ENCODE measurements around the gene CYP24A1.

The CYP24A1 gene

DNA sequence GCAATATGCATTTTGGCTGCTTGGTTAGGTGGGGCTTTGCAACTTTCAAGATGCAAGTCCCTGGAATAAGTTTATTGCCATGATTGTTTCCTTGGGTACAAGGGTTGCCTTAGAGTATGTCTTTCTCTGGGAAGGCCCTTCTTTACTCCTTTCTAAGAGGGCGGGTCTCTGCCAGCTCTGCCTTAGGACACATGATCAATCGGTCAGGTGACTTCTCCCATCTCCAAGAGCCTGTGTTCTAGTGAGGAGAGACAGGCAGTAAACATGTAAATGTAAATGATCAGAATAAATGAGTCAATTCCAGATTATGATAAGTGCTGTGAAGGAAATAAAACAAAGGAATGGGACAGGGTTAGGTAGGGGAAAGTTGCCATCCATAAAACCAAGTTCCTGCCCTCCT lies 60.2 kb downstream of the CYP24A1 start:
- H3K27ac ChIP-seq (ENCODE audit: insufficient read depth, low read depth, low read length, poor library complexity, severe bottlenecking), result no peak overlapping the region
- WGBS, 2 experiments, result 95 to 96% methylated on average over 2 of the region's 2 CpGs
- no peaks in the 10 kb centered on the region for H3K4me1 ChIP-seq (ENCODE audit: control insufficient read depth, insufficient read depth, low read length)
- H3K36me3 ChIP-seq (ENCODE audit: control insufficient read depth, insufficient read depth, low read length), result no peaks in the 10 kb centered on the region
- no peaks in the 10 kb centered on the region for H3K9me3 ChIP-seq (ENCODE audit: control insufficient read depth, low read length)
- no peak overlapping the region for H3K4me3 ChIP-seq (ENCODE audit: insufficient read depth, low read depth, low read length)
- no peaks in the 10 kb centered on the region for H3K27me3 ChIP-seq (ENCODE audit: control insufficient read depth, insufficient read depth, low read length, poor library complexity, severe bottlenecking)

- no peak overlapping the region for H3K27ac ChIP-seq (ENCODE audit: insufficient read depth, low read depth, low read length, poor library complexity, severe bottlenecking)
Measured at GRCh38 chr20:54112221-54112884, 61.4 kb downstream of the CYP24A1 start.

DNA sequence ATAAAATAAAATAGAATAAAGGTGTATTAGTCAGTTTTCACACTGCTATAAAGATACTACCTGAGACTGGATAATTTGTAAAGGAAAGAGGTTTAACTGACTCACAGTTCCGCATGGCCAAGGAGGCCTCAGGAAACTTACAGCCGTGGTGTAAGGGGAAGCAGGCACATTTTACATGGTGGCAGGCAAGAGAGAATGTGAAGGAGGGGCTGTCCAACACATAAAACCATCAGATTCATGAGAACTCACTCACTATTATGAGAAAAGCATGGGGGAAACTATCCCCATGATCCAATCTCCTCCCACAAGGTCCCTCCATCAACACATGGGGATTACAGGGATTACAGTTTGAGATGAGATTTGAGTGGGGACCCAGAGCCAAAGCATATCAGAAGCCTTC lies 62.3 kb downstream of the CYP24A1 start:
- H3K27me3 ChIP-seq (ENCODE audit: control insufficient read depth, insufficient read depth, low read length, poor library complexity, severe bottlenecking), result no peaks in the 10 kb centered on the region
- no peak overlapping the region for H3K27ac ChIP-seq (ENCODE audit: insufficient read depth, low read depth, low read length, poor library complexity, severe bottlenecking)
- no peaks in the 10 kb centered on the region for H3K9me3 ChIP-seq (ENCODE audit: control insufficient read depth, low read length)
- H3K36me3 ChIP-seq (ENCODE audit: control insufficient read depth, insufficient read depth, low read length), result no peaks in the 10 kb centered on the region
- H3K4me3 ChIP-seq (ENCODE audit: insufficient read depth, low read depth, low read length), result no peak overlapping the region
- 85 to 93% methylated on average over 2 of the region's 2 CpGs for WGBS, 2 experiments
- no peaks in the 10 kb centered on the region for H3K4me1 ChIP-seq (ENCODE audit: control insufficient read depth, insufficient read depth, low read length)

More at GRCh38 chr20:54112221-54112884, 61.4 kb downstream of the CYP24A1 start:
- no peak overlapping the region for H3K4me3 ChIP-seq (ENCODE audit: insufficient read depth, low read depth, low read length)
- no peaks in the 10 kb centered on the region for H3K4me1 ChIP-seq (ENCODE audit: control insufficient read depth, insufficient read depth, low read length)
- no peaks in the 10 kb centered on the region for H3K36me3 ChIP-seq (ENCODE audit: control insufficient read depth, insufficient read depth, low read length)
- no peaks in the 10 kb centered on the region for H3K27me3 ChIP-seq (ENCODE audit: control insufficient read depth, insufficient read depth, low read length, poor library complexity, severe bottlenecking)
- 79 to 82% methylated on average over 4 of the region's 4 CpGs for WGBS, 2 experiments
- H3K9me3 ChIP-seq (ENCODE audit: control insufficient read depth, low read length), result no peaks in the 10 kb centered on the region

- no peak overlapping the region for H3K4me3 ChIP-seq (ENCODE audit: insufficient read depth, low read depth, low read length)
- H3K4me1 ChIP-seq (ENCODE audit: control insufficient read depth, insufficient read depth, low read length), result no peaks in the 10 kb centered on the region
- H3K27ac ChIP-seq (ENCODE audit: insufficient read depth, low read depth, low read length, poor library complexity, severe bottlenecking), result no peak overlapping the region
- H3K36me3 ChIP-seq (ENCODE audit: control insufficient read depth, insufficient read depth, low read length), result no peaks in the 10 kb centered on the region
- no peaks in the 10 kb centered on the region for H3K27me3 ChIP-seq (ENCODE audit: control insufficient read depth, insufficient read depth, low read length, poor library complexity, severe bottlenecking)
- WGBS, 2 experiments, result 85 to 92% methylated on average over 3 of the region's 3 CpGs
- H3K9me3 ChIP-seq (ENCODE audit: control insufficient read depth, low read length), result no peaks in the 10 kb centered on the region
Measured at GRCh38 chr20:54110457-54110856, 63.3 kb downstream of the CYP24A1 start.

DNA sequence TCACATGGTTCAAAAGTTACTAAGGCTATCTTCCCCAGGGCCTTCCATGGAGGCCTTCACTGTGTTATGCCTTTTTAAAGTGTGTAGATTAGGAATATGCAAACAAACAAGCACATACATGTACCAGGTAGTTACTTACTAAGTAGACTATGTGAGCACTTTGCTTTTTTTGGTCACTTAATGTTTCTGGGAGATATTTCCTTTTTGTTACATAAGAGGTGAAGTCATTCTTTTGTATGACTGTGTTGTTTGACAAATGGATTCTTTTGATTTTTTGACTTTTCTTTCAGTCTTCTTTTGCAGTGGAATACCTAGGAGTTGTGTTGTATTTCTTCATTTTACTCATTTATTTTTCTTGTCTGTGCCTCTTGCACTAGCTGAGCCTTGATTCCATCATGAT lies 63.7 kb downstream of the CYP24A1 start:
- no peak overlapping the region for H3K4me3 ChIP-seq (ENCODE audit: insufficient read depth, low read depth, low read length)
- no peaks in the 10 kb centered on the region for H3K9me3 ChIP-seq (ENCODE audit: control insufficient read depth, low read length)
- no peaks in the 10 kb centered on the region for H3K36me3 ChIP-seq (ENCODE audit: control insufficient read depth, insufficient read depth, low read length)
- H3K4me1 ChIP-seq (ENCODE audit: control insufficient read depth, insufficient read depth, low read length), result no peaks in the 10 kb centered on the region
- no peak overlapping the region for H3K27ac ChIP-seq (ENCODE audit: insufficient read depth, low read depth, low read length, poor library complexity, severe bottlenecking)
- no peaks in the 10 kb centered on the region for H3K27me3 ChIP-seq (ENCODE audit: control insufficient read depth, insufficient read depth, low read length, poor library complexity, severe bottlenecking)

GRCh38 chr20:54108817-54109216 lies 65.0 kb downstream of the CYP24A1 start:
- WGBS, 2 experiments, result 40 to 85% methylated on average over 1 of the region's 1 CpG
- Histone ChIP-seq H3K9me3 (ENCODE audit: control insufficient read depth, low read length) (no peaks in the 10 kb centered on the region), H3K4me1 (ENCODE audit: control insufficient read depth, insufficient read depth, low read length) (no peaks in the 10 kb centered on the region), H3K27me3 (ENCODE audit: control insufficient read depth, insufficient read depth, low read length, poor library complexity, severe bottlenecking) (no peaks in the 10 kb centered on the region), H3K27ac (ENCODE audit: insufficient read depth, low read depth, low read length, poor library complexity, severe bottlenecking) (no peak overlapping the region), H3K36me3 (ENCODE audit: control insufficient read depth, insufficient read depth, low read length) (no peaks in the 10 kb centered on the region), H3K4me3 (ENCODE audit: insufficient read depth, low read depth, low read length) (no peak overlapping the region)

- H3K4me1 ChIP-seq (ENCODE audit: control insufficient read depth, insufficient read depth, low read length), result no peaks in the 10 kb centered on the region
- no peaks in the 10 kb centered on the region for H3K36me3 ChIP-seq (ENCODE audit: control insufficient read depth, insufficient read depth, low read length)
- H3K27me3 ChIP-seq (ENCODE audit: control insufficient read depth, insufficient read depth, low read length, poor library complexity, severe bottlenecking), result no peaks in the 10 kb centered on the region
- H3K4me3 ChIP-seq (ENCODE audit: insufficient read depth, low read depth, low read length), result no peak overlapping the region
- no peak overlapping the region for H3K27ac ChIP-seq (ENCODE audit: insufficient read depth, low read depth, low read length, poor library complexity, severe bottlenecking)
- no peaks in the 10 kb centered on the region for H3K9me3 ChIP-seq (ENCODE audit: control insufficient read depth, low read length)
Measured at GRCh38 chr20:54108326-54108642, 65.5 kb downstream of the CYP24A1 start.

GRCh38 chr20:54107600-54108325 lies 66.0 kb downstream of the CYP24A1 start:
- H3K27ac ChIP-seq (ENCODE audit: insufficient read depth, low read depth, low read length, poor library complexity, severe bottlenecking), result no peak overlapping the region
- 93 to 95% methylated on average over 6 to 7 of the region's 7 CpGs for WGBS, 2 experiments
- H3K4me1 ChIP-seq (ENCODE audit: control insufficient read depth, insufficient read depth, low read length), result no peaks in the 10 kb centered on the region
- H3K4me3 ChIP-seq (ENCODE audit: insufficient read depth, low read depth, low read length), result no peak overlapping the region
- H3K36me3 ChIP-seq (ENCODE audit: control insufficient read depth, insufficient read depth, low read length), result no peaks in the 10 kb centered on the region
- no peaks in the 10 kb centered on the region for H3K9me3 ChIP-seq (ENCODE audit: control insufficient read depth, low read length)
- H3K27me3 ChIP-seq (ENCODE audit: control insufficient read depth, insufficient read depth, low read length, poor library complexity, severe bottlenecking), result no peaks in the 10 kb centered on the region

DNA sequence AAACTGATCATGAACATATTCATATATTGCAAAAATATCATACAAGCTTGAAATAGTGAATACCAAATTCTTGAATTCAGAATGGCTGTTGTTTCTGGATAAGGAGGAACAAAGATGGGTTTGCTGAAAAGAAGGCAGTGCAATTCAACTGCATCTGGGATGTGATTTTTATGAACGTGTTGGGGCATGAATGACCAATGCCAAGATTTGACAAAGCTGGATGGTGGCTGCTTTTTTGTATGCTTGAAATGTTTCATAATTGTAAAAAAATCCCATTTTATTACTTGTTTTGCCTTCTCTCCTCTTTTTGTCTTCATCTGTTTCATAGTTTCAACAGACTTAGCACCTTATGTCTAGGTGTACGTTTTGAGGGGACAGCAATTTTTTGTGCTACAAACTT lies 66.6 kb downstream of the CYP24A1 start:
- Histone ChIP-seq H3K27ac (ENCODE audit: insufficient read depth, low read depth, low read length, poor library complexity, severe bottlenecking) (no peak overlapping the region), H3K4me3 (ENCODE audit: insufficient read depth, low read depth, low read length) (no peak overlapping the region), H3K27me3 (ENCODE audit: control insufficient read depth, insufficient read depth, low read length, poor library complexity, severe bottlenecking) (no peaks in the 10 kb centered on the region), H3K4me1 (ENCODE audit: control insufficient read depth, insufficient read depth, low read length) (no peaks in the 10 kb centered on the region), H3K9me3 (ENCODE audit: control insufficient read depth, low read length) (no peaks in the 10 kb centered on the region), H3K36me3 (ENCODE audit: control insufficient read depth, insufficient read depth, low read length) (no peaks in the 10 kb centered on the region)
- 86 to 94% methylated on average over 2 of the region's 2 CpGs for WGBS, 2 experiments

DNA sequence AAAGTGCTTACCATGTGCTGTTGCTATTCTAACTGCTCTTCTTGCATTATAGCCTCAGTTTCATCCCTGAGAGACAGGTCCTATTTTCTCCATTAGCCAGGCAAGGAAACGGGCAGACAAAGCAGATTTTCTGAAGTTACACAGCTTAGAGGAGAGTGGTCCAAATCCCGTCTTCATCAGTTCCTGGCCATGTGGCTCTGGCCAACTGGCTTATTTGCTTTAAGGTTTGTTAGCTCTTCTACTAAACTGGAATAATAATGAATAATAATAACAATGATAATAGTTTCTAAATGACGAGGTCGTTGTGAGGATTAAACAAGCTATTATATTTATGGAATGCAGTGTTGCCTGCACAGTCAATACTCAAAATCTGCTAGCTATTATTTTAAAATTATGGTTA lies 67.6 kb downstream of the CYP24A1 start:
- no peaks in the 10 kb centered on the region for H3K36me3 ChIP-seq (ENCODE audit: control insufficient read depth, insufficient read depth, low read length)
- no peak overlapping the region for H3K4me3 ChIP-seq (ENCODE audit: insufficient read depth, low read depth, low read length)
- WGBS, 2 experiments, result 90 to 91% methylated on average over 2 to 4 of the region's 4 CpGs
- no peaks in the 10 kb centered on the region for H3K9me3 ChIP-seq (ENCODE audit: control insufficient read depth, low read length)
- H3K27ac ChIP-seq (ENCODE audit: insufficient read depth, low read depth, low read length, poor library complexity, severe bottlenecking), result no peak overlapping the region
- no peaks in the 10 kb centered on the region for H3K4me1 ChIP-seq (ENCODE audit: control insufficient read depth, insufficient read depth, low read length)
- H3K27me3 ChIP-seq (ENCODE audit: control insufficient read depth, insufficient read depth, low read length, poor library complexity, severe bottlenecking), result no peaks in the 10 kb centered on the region
